Ishikawa (cell line): ENCODE data around the gene SHC1.

Source experiments
- CEBPB ChIP-seq: IDR thresholded peaks from 2 replicates; pipeline ENCODE4 v1.6.1; 2012
- CREB1 ChIP-seq: IDR thresholded peaks from 2 replicates; pipeline ENCODE4 v1.6.1; 2012; ENCODE audit warnings: low read depth
- EGR1 ChIP-seq: IDR thresholded peaks from 2 replicates; pipeline ENCODE4 v1.6.1; 2012
- EP300 ChIP-seq: IDR thresholded peaks from 2 replicates; pipeline ENCODE4 v1.6.1; 2012; ENCODE audit warnings: borderline replicate concordance
- FOXM1 ChIP-seq: IDR thresholded peaks from 2 replicates; pipeline ENCODE4 v1.6.1; 2012; ENCODE audit warnings: low read depth, borderline replicate concordance
- NFIC ChIP-seq: IDR thresholded peaks from 2 replicates; pipeline ENCODE4 v1.6.1; 2012
- RAD21 ChIP-seq: IDR thresholded peaks from 2 replicates; pipeline ENCODE4 v1.6.1; 2012; ENCODE audit warnings: low read depth
- TAF1 ChIP-seq: IDR thresholded peaks from 2 replicates; pipeline ENCODE4 v1.6.1; 2012; ENCODE audit warnings: low read depth, mild to moderate bottlenecking
- TCF12 ChIP-seq: IDR thresholded peaks from 2 replicates; pipeline ENCODE4 v1.6.1; 2012; ENCODE audit warnings: low read depth
- TEAD4 ChIP-seq: IDR thresholded peaks from 2 replicates; pipeline ENCODE4 v1.6.1; 2012
- YY1 ChIP-seq: IDR thresholded peaks from 2 replicates; pipeline ENCODE4 v1.6.1; 2012; ENCODE audit warnings: low read depth
- ZBTB7A ChIP-seq: IDR thresholded peaks from 2 replicates; pipeline ENCODE4 v1.6.1; 2012; ENCODE audit warnings: low read depth
- TF ChIP-seq, protein P1 (sequence below): IDR thresholded peaks from 2 replicates; pipeline ENCODE4 v1.6.1; 2012; ENCODE audit warnings: low read depth, mild to moderate bottlenecking
- TF ChIP-seq, protein P2 (sequence below): IDR thresholded peaks from 2 replicates; pipeline ENCODE4 v1.6.1; 2012
- TF ChIP-seq, protein P3 (sequence below): IDR thresholded peaks from 2 replicates; pipeline ENCODE4 v1.6.1; 2012

SHC1 gene

DNA sequence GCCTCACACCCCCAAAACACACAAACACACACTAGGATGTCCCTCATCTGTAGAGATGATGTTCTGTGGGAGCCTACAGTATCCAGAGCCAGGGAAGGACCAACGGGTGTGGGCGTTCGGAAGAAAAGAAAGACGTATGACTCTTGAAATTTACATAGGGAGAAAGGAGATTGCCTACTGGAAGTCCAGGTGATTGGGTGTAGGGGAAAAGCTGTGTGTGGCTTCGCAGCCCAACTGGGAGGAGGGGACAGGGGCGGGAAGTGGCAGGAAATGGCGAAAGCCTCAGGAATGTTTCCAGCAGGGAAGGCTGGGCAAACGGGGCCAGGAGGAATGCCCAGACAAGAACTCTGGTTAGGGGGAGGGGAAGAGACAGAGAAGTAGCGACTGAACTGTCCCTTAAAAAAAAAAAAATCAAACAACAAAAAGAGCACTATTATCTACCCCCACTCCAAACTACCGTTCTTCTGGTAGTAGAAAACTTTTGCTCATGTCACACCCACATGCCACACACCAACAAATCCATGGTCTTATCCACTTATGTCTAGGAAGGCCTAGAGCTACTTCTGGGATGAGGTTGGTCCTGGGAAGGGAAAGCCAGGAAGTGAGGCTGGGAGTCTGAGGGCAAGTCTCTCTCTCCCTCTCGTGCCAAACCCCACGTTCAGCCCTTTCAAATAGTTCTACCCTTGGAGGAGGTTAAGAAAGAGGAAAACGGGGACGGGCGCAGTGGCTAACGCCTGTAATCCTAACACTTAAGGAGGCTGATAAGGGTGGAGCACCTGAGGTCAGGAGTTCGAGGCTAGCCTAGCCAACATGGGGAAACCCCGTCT, 2.2 kb upstream of the SHC1 start:
- TF ChIP-seq NFIC (no peak), CREB1 (no peak), CEBPB (peak; percentile 82), YY1 (peak; percentile 68), RAD21 (peak; percentile 1; the same call in 1 of the 2 replicates), TCF12 (peak; percentile 87), EP300 (peak; percentile 81), TEAD4 (peak; percentile 91), EGR1 (no peak), TAF1 (peak; percentile 53)
- TF ChIP-seq, protein P1, sequence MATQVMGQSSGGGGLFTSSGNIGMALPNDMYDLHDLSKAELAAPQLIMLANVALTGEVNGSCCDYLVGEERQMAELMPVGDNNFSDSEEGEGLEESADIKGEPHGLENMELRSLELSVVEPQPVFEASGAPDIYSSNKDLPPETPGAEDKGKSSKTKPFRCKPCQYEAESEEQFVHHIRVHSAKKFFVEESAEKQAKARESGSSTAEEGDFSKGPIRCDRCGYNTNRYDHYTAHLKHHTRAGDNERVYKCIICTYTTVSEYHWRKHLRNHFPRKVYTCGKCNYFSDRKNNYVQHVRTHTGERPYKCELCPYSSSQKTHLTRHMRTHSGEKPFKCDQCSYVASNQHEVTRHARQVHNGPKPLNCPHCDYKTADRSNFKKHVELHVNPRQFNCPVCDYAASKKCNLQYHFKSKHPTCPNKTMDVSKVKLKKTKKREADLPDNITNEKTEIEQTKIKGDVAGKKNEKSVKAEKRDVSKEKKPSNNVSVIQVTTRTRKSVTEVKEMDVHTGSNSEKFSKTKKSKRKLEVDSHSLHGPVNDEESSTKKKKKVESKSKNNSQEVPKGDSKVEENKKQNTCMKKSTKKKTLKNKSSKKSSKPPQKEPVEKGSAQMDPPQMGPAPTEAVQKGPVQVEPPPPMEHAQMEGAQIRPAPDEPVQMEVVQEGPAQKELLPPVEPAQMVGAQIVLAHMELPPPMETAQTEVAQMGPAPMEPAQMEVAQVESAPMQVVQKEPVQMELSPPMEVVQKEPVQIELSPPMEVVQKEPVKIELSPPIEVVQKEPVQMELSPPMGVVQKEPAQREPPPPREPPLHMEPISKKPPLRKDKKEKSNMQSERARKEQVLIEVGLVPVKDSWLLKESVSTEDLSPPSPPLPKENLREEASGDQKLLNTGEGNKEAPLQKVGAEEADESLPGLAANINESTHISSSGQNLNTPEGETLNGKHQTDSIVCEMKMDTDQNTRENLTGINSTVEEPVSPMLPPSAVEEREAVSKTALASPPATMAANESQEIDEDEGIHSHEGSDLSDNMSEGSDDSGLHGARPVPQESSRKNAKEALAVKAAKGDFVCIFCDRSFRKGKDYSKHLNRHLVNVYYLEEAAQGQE: no peak
- TF ChIP-seq, protein P2, sequence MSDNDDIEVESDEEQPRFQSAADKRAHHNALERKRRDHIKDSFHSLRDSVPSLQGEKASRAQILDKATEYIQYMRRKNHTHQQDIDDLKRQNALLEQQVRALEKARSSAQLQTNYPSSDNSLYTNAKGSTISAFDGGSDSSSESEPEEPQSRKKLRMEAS: peak; percentile 96

DNA sequence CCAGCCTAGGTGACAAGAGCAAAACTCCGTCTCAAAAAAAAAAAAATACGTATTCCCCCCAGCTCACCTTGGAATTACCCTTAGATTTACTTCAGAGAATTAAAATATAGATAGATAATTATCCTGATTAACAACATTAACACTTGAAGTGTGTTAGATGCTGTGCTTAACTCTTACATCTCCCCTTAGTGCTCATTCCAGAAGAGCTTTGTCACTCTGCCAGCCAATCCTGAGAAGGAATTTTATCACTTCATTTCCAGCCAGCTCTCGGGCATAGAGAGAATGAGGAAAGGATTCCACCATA, 1.6 kb upstream of the SHC1 start:
- TF ChIP-seq RAD21 (no peak), ZBTB7A (no peak), TAF1 (no peak)
- TF ChIP-seq, protein P2: no peak

DNA sequence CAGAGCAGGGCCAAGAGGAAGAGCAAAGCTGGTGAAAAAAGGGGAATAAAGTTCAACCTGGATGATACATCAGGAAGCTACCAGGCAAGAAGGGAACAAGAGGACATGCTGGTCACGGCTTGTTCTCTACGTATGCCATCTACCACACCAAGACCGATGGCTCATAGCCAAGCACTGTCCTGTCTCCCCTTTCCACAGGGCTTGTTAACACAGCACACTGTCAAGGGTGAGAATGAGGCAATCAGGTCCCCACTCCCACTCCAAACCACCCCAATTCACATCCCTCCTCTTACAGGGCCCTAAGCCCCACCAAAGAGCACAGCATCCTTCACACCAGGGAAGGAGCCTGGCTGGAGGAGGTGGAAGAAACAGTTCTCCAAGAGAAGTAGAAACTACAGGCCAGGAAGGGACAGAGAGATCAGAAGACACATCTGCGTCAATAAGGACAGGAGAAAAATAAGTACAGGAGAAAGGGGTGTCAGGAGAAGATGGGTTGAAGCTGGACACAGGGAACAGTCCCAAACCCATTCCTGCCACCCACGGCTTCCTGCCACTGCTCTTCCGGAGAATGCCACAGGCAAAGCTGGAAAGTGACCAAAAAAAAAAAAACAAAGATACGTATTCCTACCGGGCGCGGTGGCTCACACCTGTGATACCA, 923 bp upstream of the SHC1 start:
- TF ChIP-seq NFIC (no peak), TCF12 (no peak), YY1 (no peak), FOXM1 (no peak), CREB1 (no peak)

DNA sequence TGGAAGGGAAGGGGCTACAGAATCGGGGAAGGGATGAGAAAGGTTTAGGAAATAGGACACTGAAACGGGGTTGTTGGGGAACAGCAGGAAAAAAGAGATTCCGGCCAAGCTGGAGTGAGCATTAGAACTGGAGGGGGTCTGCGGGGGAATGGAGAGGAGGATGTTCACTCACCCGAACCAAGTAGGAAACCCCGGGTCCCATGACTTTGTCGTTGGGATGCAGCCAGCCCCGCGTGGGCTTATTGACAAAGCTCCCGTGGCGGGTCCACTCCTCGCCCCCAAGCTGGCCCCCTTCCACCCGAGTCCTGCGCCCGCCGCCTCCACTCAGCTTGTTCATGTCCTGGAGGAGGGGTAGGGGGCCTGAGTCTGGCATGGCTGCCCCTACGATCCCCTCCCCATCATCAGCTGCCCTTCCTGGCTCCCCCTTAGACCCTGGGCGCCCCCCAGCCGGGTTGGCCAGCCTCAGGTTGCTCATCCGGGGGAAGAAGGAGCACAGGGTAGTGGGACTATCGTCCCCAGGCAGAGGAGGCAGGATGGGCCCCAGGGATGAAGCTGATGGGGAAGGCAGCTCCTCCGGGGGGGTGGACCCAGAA, 591 bp downstream of the SHC1 start:
- TF ChIP-seq, protein P2: no peak
- TF ChIP-seq EGR1: no peak
- no peak for TF ChIP-seq TCF12
- TF ChIP-seq TEAD4: no peak
- TF ChIP-seq CREB1: no peak
- no peak for TF ChIP-seq YY1
- TF ChIP-seq CEBPB: no peak
- no peak for TF ChIP-seq EP300
- TF ChIP-seq, protein P3, sequence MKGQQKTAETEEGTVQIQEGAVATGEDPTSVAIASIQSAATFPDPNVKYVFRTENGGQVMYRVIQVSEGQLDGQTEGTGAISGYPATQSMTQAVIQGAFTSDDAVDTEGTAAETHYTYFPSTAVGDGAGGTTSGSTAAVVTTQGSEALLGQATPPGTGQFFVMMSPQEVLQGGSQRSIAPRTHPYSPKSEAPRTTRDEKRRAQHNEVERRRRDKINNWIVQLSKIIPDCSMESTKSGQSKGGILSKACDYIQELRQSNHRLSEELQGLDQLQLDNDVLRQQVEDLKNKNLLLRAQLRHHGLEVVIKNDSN: no peak
- no peak for TF ChIP-seq NFIC
- TF ChIP-seq RAD21: no peak
- TF ChIP-seq ZBTB7A: no peak
- TF ChIP-seq FOXM1: no peak
- TF ChIP-seq, protein P1: no peak
- no peak for TF ChIP-seq TAF1

DNA sequence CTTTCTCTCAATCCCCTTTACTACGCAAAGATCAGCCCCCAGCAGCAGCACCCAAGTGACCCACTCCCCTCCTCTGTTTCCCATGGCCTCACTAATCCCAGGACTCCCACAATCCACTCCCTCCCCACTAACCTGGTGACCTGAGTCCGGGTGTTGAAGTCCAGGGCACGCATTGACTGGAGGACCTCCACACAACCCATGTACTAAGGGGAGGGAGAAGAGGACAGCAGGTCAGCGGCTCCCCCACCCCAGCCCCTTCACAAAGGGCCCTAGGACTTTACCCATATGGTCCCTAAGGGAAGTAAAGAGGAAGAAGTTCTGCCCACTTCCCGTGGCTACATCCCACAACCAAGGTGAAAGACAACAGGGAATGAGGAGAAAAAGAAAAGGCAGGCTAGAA, 1.3 kb downstream of the SHC1 start:
- TF ChIP-seq CREB1 (no peak), CEBPB (no peak), FOXM1 (no peak)

DNA sequence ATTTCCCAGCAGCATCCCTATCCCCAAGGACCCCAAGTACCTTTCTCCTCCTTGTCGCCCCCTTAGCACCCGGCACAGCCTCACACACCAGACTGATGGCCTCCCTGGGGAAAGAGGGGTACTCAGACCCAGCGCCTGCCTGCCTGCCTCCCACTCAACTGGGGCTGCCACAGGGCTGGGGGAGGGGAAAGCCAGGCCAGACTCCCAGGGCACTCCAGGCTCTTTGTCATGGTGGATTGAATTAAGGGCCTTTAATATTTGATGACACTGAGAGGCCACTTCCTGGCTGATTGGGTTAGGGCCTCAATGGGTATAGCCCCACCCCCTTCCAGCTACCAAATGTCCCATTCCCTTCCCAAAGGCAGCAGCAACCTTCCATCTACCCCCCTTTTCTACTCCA, 1.8 kb downstream of the SHC1 start:
- TF ChIP-seq TAF1: no peak
- TF ChIP-seq, protein P2: no peak
- TF ChIP-seq TCF12: no peak
